ENCODE results near the gene MTHFD1L.

Gene MTHFD1L

DNA sequence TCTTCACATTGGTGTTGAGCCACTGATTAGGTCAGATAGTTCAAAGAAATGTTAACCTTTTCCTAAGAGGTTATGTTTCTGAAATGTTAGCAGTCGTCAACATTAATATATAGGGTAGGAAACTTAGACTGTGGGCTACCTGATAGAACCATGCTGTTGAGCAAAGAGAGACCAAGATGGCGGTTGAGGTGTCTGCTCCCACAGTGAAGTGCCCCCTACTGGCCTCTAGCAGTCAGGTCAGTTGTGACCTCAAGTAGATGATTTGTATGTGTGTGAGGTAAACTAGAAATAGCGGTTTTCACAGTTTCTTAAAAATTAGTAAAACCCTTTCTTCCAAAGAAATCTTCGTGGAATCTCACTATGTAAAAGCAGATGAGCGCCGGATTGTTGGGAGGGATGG, 40.3 kb downstream of the MTHFD1L start:
- ATAC-seq: no peak
- no peak overlapping the region for H3K27ac Mint-ChIP-seq
- peaks cover 63% of the 10 kb centered on the region for H3K36me3 Mint-ChIP-seq

DNA sequence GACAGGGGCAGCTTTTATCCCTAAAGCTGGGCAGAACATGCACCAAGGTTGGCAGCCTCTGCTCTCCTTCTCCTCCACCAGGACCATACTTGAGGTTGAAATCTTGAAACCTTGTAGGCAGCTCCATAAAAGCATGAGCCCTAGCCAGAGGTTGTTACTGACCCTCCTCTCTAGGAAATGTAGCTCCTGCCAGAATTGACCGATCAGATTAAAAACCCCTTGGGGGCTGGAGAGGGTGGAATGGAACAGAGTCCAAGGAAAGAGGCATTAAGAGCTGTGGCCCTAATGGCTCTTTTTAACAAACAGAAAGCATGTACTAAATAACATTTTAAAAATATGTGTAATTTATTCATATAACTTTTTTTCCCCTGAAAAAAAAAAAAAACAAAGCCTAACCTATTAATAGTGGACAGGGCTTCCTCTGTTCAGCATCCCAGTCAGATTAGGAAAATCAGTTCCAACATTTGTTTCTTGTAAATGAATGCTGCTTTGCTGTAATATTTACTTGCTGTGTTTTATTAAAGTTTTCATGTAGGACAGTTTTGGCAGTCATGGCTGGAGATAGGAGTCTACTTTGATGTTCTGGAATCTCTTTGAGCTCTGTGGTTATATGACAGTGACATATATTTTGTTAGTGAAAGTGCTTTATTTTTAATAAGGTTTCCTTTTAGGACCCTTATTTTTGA, 41.3 kb downstream of the MTHFD1L start:
- Mint-ChIP-seq H3K36me3 (peaks cover 68% of the 10 kb centered on the region), H3K27ac (no peak overlapping the region), H3K4me1 (no peaks in the 10 kb centered on the region), H3K9me3 (peaks cover 4% of the 10 kb centered on the region), H3K4me3 (no peak overlapping the region)
- DNase-seq (ENCODE audit: low spot score in 2 of 2) (no peak), ATAC-seq (no peak)

More for the DNA sequence above, 40.3 kb downstream of the MTHFD1L start:
- Mint-ChIP-seq H3K9me3 (no peaks in the 10 kb centered on the region), H3K4me3 (no peak overlapping the region), H3K4me1 (no peaks in the 10 kb centered on the region)
- DNase-seq (ENCODE audit: low spot score in 2 of 2): no peak

GRCh38 chr6:150907383-150907782, 41.9 kb downstream of the MTHFD1L start:
- Mint-ChIP-seq H3K27ac (no peak overlapping the region), H3K4me1 (no peaks in the 10 kb centered on the region), H3K9me3 (peaks cover 4% of the 10 kb centered on the region), H3K4me3 (no peak overlapping the region), H3K36me3 (peaks cover 72% of the 10 kb centered on the region)
- ATAC-seq: no peak
- no peak for DNase-seq (ENCODE audit: low spot score in 2 of 2)

DNA sequence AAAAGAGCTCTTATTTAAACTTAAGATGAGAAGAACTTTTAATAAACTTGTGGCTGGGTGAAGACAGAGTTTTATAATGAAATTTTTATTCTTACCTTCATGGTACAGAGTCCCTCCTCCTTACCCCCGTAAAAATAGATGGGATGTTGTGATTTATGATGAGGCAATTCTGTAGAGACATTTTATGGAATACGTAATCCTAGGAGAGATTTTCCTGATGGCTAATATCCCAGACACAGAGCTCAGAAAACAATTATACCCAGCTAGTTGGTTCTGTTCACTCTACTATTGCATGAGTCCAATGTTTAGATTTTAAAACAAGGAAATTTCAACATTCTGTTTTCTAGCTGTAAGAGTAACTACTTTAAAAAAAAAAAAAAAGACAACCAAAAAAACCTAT, 43.4 kb downstream of the MTHFD1L start:
- DNase-seq (ENCODE audit: low spot score in 2 of 2) (no peak), ATAC-seq (no peak)
- peaks cover 4% of the 10 kb centered on the region for H3K9me3 Mint-ChIP-seq
- H3K36me3 Mint-ChIP-seq: peaks cover 83% of the 10 kb centered on the region
- no peak overlapping the region for H3K4me3 Mint-ChIP-seq
- no peak overlapping the region for H3K27ac Mint-ChIP-seq
- H3K4me1 Mint-ChIP-seq: no peaks in the 10 kb centered on the region

DNA sequence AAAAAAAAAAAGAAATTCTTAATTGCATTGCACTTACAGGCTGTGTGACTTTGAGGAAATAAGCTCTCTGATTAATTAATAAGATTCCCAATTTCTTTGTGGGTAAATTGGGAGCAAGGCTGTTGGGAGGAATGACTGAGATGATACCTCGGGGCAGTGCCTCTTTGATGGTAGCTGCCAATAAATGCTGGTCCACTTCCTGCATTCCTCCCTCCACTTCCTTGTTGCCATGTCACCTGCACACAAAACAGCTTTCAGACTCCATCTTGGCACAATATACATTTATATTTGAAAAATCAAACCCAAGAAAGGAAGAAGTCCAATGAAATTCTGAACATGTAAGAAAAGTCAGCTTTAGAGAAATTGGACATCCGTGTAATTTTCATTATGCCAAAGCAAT, 45.1 kb downstream of the MTHFD1L start:
- no peak overlapping the region for H3K4me3 Mint-ChIP-seq
- no peak overlapping the region for H3K27ac Mint-ChIP-seq
- H3K4me1 Mint-ChIP-seq: no peaks in the 10 kb centered on the region
- DNase-seq (ENCODE audit: low spot score in 2 of 2) (no peak), ATAC-seq (no peak)
- peaks cover 91% of the 10 kb centered on the region for H3K36me3 Mint-ChIP-seq
- H3K9me3 Mint-ChIP-seq: peaks cover 4% of the 10 kb centered on the region

DNA sequence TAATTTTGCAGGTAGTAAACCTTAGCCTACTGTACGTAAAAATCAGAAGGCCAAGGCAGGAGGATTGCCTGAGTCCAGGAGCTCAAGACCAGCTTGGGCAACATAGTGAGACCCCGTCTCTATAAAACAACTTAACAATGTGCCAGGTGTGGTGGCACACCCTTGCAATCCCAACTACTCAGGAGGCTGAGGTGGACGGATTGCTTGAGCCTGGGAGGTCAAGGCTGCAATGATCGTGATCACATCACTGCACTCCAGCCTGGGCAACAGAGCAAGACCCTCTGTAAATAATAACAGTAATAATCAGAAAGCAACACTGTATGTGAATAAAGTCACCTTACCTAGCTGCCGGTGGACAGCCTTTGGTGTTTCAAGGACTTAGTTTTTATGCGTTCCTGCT, 48.9 kb downstream of the MTHFD1L start:
- Mint-ChIP-seq H3K4me1 (no peaks in the 10 kb centered on the region), H3K27ac (no peak overlapping the region), H3K4me3 (no peak overlapping the region), H3K9me3 (peaks cover 4% of the 10 kb centered on the region), H3K36me3 (peaks cover 90% of the 10 kb centered on the region)
- ATAC-seq (no peak), DNase-seq (ENCODE audit: low spot score in 2 of 2) (no peak)

DNA sequence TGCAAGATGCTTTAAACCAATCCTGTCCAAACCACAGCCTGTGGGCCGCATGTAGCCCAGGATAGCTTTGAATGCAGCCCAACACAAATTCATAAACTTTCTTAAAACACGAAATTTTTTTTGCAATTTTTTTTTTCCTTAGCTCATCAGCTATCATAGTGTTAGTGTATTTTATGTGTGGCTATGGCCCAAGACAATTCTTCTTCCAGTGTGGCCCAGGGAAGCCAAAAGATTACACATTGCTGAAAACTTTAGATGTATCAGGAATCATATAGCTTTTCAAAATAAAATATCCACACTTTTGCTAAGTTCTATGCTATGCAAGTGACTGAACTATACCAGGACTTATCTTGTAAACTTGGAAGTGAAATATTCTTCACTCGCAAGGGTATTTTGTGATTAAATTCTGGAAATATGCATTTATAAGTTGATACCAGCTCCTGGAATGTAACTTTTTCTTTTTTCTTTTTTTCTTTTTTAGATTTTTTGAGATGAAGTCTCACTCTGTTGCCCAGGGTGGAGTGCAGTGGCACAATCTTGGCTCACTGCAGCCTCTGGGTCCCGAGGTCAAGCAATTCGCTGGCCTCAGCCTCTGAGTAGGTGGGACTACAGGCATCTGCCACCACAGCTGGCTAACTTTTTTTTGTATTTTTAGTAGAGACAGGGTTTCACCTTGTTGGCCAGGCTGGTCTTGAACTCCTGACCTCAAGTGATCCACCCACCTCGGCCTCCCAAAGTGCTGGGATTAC, 49.8 kb downstream of the MTHFD1L start:
- H3K4me3 Mint-ChIP-seq: no peak overlapping the region
- peaks cover 90% of the 10 kb centered on the region for H3K36me3 Mint-ChIP-seq
- no peak overlapping the region for H3K27ac Mint-ChIP-seq
- H3K4me1 Mint-ChIP-seq: no peaks in the 10 kb centered on the region
- DNase-seq (ENCODE audit: low spot score in 2 of 2) (no peak), ATAC-seq (no peak)
- H3K9me3 Mint-ChIP-seq: peaks cover 4% of the 10 kb centered on the region

DNA sequence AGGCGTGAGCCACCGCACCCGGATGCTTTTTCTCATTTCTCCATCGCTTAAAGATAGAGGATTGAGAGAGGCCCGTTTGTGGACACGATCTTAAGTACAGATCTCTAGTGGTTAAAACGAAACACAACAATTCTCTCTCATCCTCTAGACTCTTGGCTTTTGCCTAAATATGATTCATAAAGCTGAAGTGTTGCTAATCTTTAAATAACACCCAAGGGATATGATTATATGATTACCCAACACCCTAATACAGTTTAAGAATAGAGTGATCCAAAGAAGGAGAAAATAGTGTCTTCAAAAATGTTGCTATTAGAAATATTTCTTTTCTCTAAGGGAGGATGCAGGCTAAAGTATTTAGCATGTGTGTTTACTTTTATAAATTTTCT, 50.4 kb downstream of the MTHFD1L start:
- peaks cover 90% of the 10 kb centered on the region for H3K36me3 Mint-ChIP-seq
- DNase-seq (ENCODE audit: low spot score in 2 of 2) (no peak), ATAC-seq (no peak)
- no peaks in the 10 kb centered on the region for H3K4me1 Mint-ChIP-seq
- peaks cover 4% of the 10 kb centered on the region for H3K9me3 Mint-ChIP-seq
- H3K4me3 Mint-ChIP-seq: no peak overlapping the region
- no peak overlapping the region for H3K27ac Mint-ChIP-seq

DNA sequence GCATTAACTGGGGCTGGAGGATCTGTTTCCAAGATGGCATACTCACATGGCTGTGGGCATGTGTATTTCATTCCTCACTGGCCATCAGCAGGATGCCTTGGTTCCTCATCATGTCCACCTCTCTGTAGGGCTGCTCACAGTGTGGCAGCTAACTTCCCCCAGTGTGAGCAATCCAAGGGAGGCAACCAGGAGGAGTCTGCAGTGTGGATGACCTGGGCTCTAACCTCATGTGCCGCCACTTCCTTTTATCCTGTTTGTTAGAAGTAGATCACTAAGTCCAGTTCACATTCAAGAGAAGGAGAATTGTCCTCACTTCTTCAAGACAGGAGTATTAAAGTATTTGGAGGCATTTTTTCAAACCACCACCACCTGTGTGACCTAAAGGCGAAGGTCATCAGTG, 54.4 kb downstream of the MTHFD1L start:
- no peak for DNase-seq (ENCODE audit: low spot score in 2 of 2)
- Mint-ChIP-seq H3K9me3 (no peaks in the 10 kb centered on the region), H3K4me3 (no peak overlapping the region), H3K4me1 (no peaks in the 10 kb centered on the region), H3K27ac (no peak overlapping the region), H3K36me3 (peaks cover 98% of the 10 kb centered on the region)
- no peak for ATAC-seq

- ATAC-seq: no peak
- H3K36me3 Mint-ChIP-seq: peaks cover 100% of the 10 kb centered on the region
- no peaks in the 10 kb centered on the region for H3K9me3 Mint-ChIP-seq
- H3K4me3 Mint-ChIP-seq: no peak overlapping the region
- no peak overlapping the region for H3K27ac Mint-ChIP-seq
- DNase-seq (ENCODE audit: low spot score in 2 of 2): no peak
- no peaks in the 10 kb centered on the region for H3K4me1 Mint-ChIP-seq
Observed at GRCh38 chr6:150922137-150922536, 56.6 kb downstream of the MTHFD1L start.

GRCh38 chr6:150924808-150925589, 59.5 kb downstream of the MTHFD1L start:
- DNase-seq (ENCODE audit: low spot score in 2 of 2) (no peak), ATAC-seq (no peak)
- H3K27ac Mint-ChIP-seq: no peak overlapping the region

DNA sequence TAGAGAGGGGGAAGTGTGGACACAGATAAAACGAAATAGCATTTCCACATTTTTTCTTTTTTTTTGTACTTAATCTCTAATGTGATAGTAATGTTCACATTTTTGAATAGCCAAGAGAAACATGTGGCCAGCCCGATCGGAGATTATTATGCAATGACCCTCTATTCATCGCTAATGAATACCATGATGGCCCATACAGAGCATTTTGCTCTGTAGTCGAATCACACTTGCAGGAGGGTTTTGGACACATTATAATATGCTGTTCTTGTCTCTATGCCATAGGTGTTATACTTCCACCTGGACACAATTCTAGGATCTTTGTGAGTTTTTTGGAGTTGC, 60.1 kb downstream of the MTHFD1L start:
- Mint-ChIP-seq H3K27ac (no peak overlapping the region), H3K4me1 (no peaks in the 10 kb centered on the region), H3K9me3 (no peaks in the 10 kb centered on the region), H3K36me3 (peaks cover 98% of the 10 kb centered on the region), H3K4me3 (no peak overlapping the region)
- DNase-seq (ENCODE audit: low spot score in 2 of 2) (no peak), ATAC-seq (no peak)

More at GRCh38 chr6:150924808-150925589, 59.5 kb downstream of the MTHFD1L start:
- peaks cover 100% of the 10 kb centered on the region for H3K36me3 Mint-ChIP-seq
- no peak overlapping the region for H3K4me3 Mint-ChIP-seq
- H3K4me1 Mint-ChIP-seq: no peaks in the 10 kb centered on the region
- no peaks in the 10 kb centered on the region for H3K9me3 Mint-ChIP-seq

DNA sequence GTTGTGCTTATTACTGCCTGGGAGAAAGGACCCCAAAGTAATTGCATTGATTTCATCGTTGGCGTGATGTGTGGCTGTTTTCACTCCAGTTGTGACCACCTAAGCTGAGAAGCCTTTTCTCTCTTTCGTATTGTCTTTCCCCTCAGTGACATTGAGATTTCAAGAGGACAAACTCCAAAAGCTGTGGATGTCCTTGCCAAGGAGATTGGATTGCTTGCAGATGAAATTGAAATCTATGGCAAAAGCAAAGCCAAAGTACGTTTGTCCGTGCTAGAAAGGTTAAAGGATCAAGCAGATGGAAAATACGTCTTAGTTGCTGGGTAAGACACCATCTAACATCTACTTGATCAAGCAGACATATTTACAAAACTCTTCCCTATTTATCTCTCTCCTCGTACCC, 60.5 kb downstream of the MTHFD1L start:
- no peaks in the 10 kb centered on the region for H3K4me1 Mint-ChIP-seq
- no peaks in the 10 kb centered on the region for H3K9me3 Mint-ChIP-seq
- no peak overlapping the region for H3K4me3 Mint-ChIP-seq
- H3K36me3 Mint-ChIP-seq: peaks cover 97% of the 10 kb centered on the region
- ATAC-seq (no peak), DNase-seq (ENCODE audit: low spot score in 2 of 2) (no peak)
- no peak overlapping the region for H3K27ac Mint-ChIP-seq

GRCh38 chr6:150928882-150929281, 63.4 kb downstream of the MTHFD1L start:
- no peaks in the 10 kb centered on the region for H3K4me1 Mint-ChIP-seq
- DNase-seq (ENCODE audit: low spot score in 2 of 2) (no peak), ATAC-seq (no peak)
- H3K36me3 Mint-ChIP-seq: peaks cover 77% of the 10 kb centered on the region
- H3K9me3 Mint-ChIP-seq: no peaks in the 10 kb centered on the region
- no peak overlapping the region for H3K27ac Mint-ChIP-seq
- H3K4me3 Mint-ChIP-seq: no peak overlapping the region

DNA sequence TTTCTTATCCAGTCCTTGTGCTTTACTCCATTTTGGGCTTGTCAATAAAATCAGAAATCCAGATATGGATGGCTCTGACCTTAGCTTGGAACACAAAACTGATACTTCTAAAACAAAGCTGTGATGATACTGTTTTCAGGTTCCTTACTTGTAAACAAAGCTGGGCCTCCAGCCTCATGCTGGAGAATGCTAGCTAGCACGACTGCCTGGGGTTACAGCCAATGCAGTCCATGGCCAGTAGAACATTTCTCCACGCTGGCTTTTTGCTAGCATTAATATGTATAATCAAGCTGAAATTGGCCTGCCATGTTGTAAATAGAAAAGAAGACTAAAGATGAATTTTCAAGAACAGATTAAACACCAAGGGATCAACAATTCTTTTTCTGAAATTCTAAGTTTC, 63.9 kb downstream of the MTHFD1L start:
- peaks cover 77% of the 10 kb centered on the region for H3K36me3 Mint-ChIP-seq

DNA sequence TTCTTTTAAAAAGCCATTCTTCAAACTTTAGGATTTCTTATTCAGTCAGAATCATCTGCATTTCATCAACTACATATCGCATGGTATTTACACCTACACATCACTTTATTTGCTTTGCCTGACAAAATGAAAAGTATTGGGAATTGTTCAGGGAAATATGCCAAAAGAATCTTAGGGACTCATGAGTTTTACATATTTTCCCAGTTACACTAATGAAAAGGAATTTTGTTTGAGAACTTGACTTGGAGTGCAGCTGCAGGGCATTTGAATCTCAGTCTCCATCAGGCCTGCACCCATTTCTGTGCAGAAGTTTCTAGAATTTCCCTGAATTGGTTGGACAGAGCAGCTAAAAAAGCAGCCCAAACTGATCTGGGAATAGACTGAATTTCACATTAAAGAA, 65.3 kb downstream of the MTHFD1L start:
- no peaks in the 10 kb centered on the region for H3K9me3 Mint-ChIP-seq
- ATAC-seq (no peak), DNase-seq (ENCODE audit: low spot score in 2 of 2) (no peak)
- H3K36me3 Mint-ChIP-seq: peaks cover 75% of the 10 kb centered on the region
- no peak overlapping the region for H3K27ac Mint-ChIP-seq
- H3K4me1 Mint-ChIP-seq: no peaks in the 10 kb centered on the region
- H3K4me3 Mint-ChIP-seq: no peak overlapping the region

More for the DNA sequence above, 63.9 kb downstream of the MTHFD1L start:
- ATAC-seq (no peak), DNase-seq (ENCODE audit: low spot score in 2 of 2) (no peak)
- H3K4me1 Mint-ChIP-seq: no peaks in the 10 kb centered on the region
- H3K9me3 Mint-ChIP-seq: no peaks in the 10 kb centered on the region
- no peak overlapping the region for H3K4me3 Mint-ChIP-seq
- H3K27ac Mint-ChIP-seq: no peak overlapping the region

Data from stimulated activated effector memory CD8-positive, alpha-beta T cell treated with anti-CD3 and anti-CD28 coated beads, Interleukin-12 subunit alpha, Interleukin-12 subunit beta, amount 100 ng/mL, for 72 hours (primary cell).